Tibial nerve (tissue), 4 donors: ENCODE data around the gene AFF2.

ENCODE experiments used
- CTCF ChIP-seq, 5 experiments: fragments of 200-600 bp in 3 of 5; fragments of 450-650 bp in 2 of 5; sonication (generic) in 3 of 5; IDR thresholded peaks; one replicate each; pipeline ENCODE4 v1.5.1; 2016 to 2019; ENCODE audit warnings: antibody characterized with exemption in 5 of 5, mild to moderate bottlenecking in 3 of 5, moderate library complexity in 2 of 5
- EP300 ChIP-seq, 2 donors: sonication (generic); formaldehyde crosslinking; IDR thresholded peaks; one replicate each; pipeline ENCODE4 v1.6.1; 2017; ENCODE audit warnings: antibody characterized with exemption in 2 of 2, mild to moderate bottlenecking in 1 of 2
- POLR2A ChIP-seq, 2 donors: fragments of 450-650 bp; IDR thresholded peaks; one replicate each; pipeline ENCODE4 v1.6.1; 2017; ENCODE audit warnings: antibody characterized with exemption in 2 of 2, mild to moderate bottlenecking in 2 of 2, moderate library complexity in 2 of 2

- TF ChIP-seq CTCF (IDR thresholded peaks at IDR 0.05), result no peak
- TF ChIP-seq EP300 (IDR thresholded peaks at IDR 0.05), result no peak
- TF ChIP-seq POLR2A (IDR thresholded peaks at IDR 0.05), result no peak
Measured at GRCh38 chrX:148913971-148914370, 413.6 kb downstream of the AFF2 start.
